Right lobe of liver (tissue), 6 donors: ENCODE measurements around the gene SLC7A14. TPM values are rescaled to one million over a fixed set of nuclear protein-coding genes. Genes with fewer than 3 reads are reported as not detected.

Experiments used
- ATAC-seq, 4 donors: fragments of 200-7000 bp; cut with Tn5 transposase; one replicate each; pipeline ENCODE4 v1.9.1; 2020; ENCODE audit warnings: mild to moderate bottlenecking in 4 of 4, moderate library complexity in 4 of 4
- DNase-seq, 3 donors: peaks; one replicate each; pipeline ENCODE4 v3.0.0-alpha.2; 2020
- H3K27ac ChIP-seq, 3 donors: fragments of 200-600 bp; one replicate each; pipeline ENCODE4 v1.8.0; 2022
- H3K27me3 ChIP-seq, 2 donors: fragments of 200-600 bp; one replicate each; pipeline ENCODE4 v1.8.0; 2022
- H3K36me3 ChIP-seq, 4 donors: fragments of 200-600 bp; sonication (generic) in 1 of 4; one replicate each; pipeline versions ENCODE4 v1.5.1 to v1.8.0; 2017 to 2022; ENCODE audit warnings: control low read depth in 1 of 4
- H3K4me1 ChIP-seq, 4 donors: fragments of 200-600 bp; sonication (generic) in 1 of 4; one replicate each; pipeline versions ENCODE4 v1.5.1 to v1.8.0; 2017 to 2022; ENCODE audit warnings: control low read depth in 1 of 4
- H3K4me3 ChIP-seq, 3 donors: fragments of 200-600 bp; one replicate each; pipeline ENCODE4 v1.8.0; 2022
- H3K9me3 ChIP-seq, 4 donors: fragments of 200-600 bp; sonication (generic) in 1 of 4; one replicate each; pipeline versions ENCODE4 v1.5.1 to v1.8.0; 2017 to 2022; ENCODE audit warnings: control low read depth in 1 of 4
- POLR2A ChIP-seq: fragments of 450-650 bp; IDR thresholded peaks from one replicate; pipeline ENCODE4 v1.6.1; 2017; ENCODE audit warnings: antibody characterized with exemption, mild to moderate bottlenecking
- WGBS: methylation state at CpG from one replicate; pipeline ENCODE4 v1.1.6; 2018; ENCODE audit warnings: low coverage, low lambda C conversion rate; ENCODE audit not compliant: insufficient coverage; ENCODE audit errors: missing lambda C conversion rate; 5-methylcytosine and 5-hydroxymethylcytosine counted together
- intact Hi-C, 2 donors: fragments of 100-400 bp; cut with DNase I; formaldehyde crosslinking; loops; one replicate each; pipeline versions ENCODE4 v1.11.2 to v1.14.1; 2022
- total RNA-seq, 6 experiments: library from RNA; depleted of rRNA in 2 of 6; stranded (reverse); fragments of >200 nt in 2 of 6; fragmentation: NEBNext Ultra II Directional in 3 of 6; extraction: Animal tissue kit (Norgen Biotek cat#: 25700) in 3 of 6; gene quantifications; one replicate each; pipeline versions ENCODE4 v1.1.0 to v1.2.4, GENCODE V29; 2016 to 2023
- TF ChIP-seq, protein P1 (sequence below), 4 donors: fragments of 200-600 bp in 3 of 4; fragments of 450-650 bp in 1 of 4; IDR thresholded peaks; one replicate each; pipeline versions ENCODE4 v1.5.1 to v1.8.0; 2016 to 2022; ENCODE audit warnings: antibody characterized with exemption in 4 of 4, mild to moderate bottlenecking in 2 of 4
- donor health status: DM: no; HTN: yes; CAD: no.
- donor health status: DM: no; HTN: no; CAD: no.
- donor health status: DM: no; HTN: no; CAD: no.
- donor health status: DM: no; HTN: yes; CAD: no.
- donor health status: DM: no; HTN: yes; CAD: no.

Gene SLC7A14
- total RNA-seq, 6 experiments from 2014 or later = 0.05 to 0.11 TPM; not detected in 4

GRCh38 chr3:170448584-170448983 is 137.3 kb downstream of the SLC7A14 start:
- no peak for DNase-seq
- no peaks in the 10 kb centered on the region for H3K36me3 ChIP-seq
- ATAC-seq = no peak

DNA sequence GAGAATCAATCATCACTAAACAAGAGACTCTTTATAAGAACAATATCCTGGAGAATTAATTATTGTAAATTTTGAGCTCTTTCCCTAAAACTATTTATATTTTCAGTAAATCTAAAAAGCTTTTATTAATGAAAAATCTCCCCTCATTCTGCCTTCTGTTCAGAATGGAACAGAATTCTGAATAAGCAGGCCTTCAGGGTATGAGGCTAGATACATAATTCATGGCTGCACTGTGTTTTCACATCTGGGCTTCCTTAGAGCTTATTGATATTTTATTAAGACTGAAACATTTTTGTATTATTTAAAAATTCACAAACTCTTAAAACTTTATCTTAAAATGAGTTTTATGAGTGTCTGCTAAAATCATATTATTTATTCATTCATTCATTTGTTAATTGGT is 142.4 kb downstream of the SLC7A14 start:
- Histone ChIP-seq H3K27me3 (no peaks in the 10 kb centered on the region), H3K9me3 (no peaks in the 10 kb centered on the region), H3K36me3 (no peaks in the 10 kb centered on the region), H3K4me1 (no peaks in the 10 kb centered on the region), H3K27ac (no peak overlapping the region), H3K4me3 (no peak overlapping the region)
- intact Hi-C loops = no loop called here
- DNase-seq (no peak), ATAC-seq (no peak)
- TF ChIP-seq, protein P1, sequence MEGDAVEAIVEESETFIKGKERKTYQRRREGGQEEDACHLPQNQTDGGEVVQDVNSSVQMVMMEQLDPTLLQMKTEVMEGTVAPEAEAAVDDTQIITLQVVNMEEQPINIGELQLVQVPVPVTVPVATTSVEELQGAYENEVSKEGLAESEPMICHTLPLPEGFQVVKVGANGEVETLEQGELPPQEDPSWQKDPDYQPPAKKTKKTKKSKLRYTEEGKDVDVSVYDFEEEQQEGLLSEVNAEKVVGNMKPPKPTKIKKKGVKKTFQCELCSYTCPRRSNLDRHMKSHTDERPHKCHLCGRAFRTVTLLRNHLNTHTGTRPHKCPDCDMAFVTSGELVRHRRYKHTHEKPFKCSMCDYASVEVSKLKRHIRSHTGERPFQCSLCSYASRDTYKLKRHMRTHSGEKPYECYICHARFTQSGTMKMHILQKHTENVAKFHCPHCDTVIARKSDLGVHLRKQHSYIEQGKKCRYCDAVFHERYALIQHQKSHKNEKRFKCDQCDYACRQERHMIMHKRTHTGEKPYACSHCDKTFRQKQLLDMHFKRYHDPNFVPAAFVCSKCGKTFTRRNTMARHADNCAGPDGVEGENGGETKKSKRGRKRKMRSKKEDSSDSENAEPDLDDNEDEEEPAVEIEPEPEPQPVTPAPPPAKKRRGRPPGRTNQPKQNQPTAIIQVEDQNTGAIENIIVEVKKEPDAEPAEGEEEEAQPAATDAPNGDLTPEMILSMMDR (IDR thresholded peaks at IDR 0.05) = no peak
- TF ChIP-seq POLR2A = no peak

More at GRCh38 chr3:170448584-170448983, 137.3 kb downstream of the SLC7A14 start:
- H3K27me3 ChIP-seq = no peaks in the 10 kb centered on the region
- no peak for TF ChIP-seq POLR2A
- TF ChIP-seq, protein P1 (IDR thresholded peaks at IDR 0.05) = no peak
- no peak overlapping the region for H3K4me3 ChIP-seq
- H3K4me1 ChIP-seq = no peaks in the 10 kb centered on the region
- no peaks in the 10 kb centered on the region for H3K9me3 ChIP-seq
- H3K27ac ChIP-seq = no peak overlapping the region
- intact Hi-C loops = no loop called here
- WGBS = 88% methylated on average over 3 of the region's 3 CpGs

DNA sequence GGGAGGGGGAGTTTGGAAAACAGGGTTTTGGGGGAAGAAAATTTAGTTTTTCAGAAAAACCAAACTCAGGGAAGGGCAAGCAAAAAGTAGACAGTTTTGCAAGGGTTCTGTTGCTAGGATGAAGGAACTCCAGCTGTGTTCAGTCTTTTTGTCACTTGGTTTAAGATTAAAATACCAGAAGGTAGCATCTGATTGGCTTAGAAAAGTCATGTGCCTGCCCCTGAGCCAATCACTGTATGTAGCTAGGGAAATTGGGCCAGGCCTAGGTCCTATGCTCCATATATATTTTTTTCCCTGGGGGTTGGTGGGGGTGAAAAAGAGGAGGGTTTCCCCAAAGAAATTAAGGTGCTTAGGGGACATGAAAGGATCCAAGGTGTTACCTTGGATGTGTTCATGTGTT is 142.9 kb downstream of the SLC7A14 start:
- ATAC-seq = no peak
- no peaks in the 10 kb centered on the region for H3K4me1 ChIP-seq
- no peaks in the 10 kb centered on the region for H3K9me3 ChIP-seq
- no peaks in the 10 kb centered on the region for H3K27me3 ChIP-seq
- DNase-seq = no peak
- H3K36me3 ChIP-seq = no peaks in the 10 kb centered on the region
- TF ChIP-seq, protein P1 (IDR thresholded peaks at IDR 0.05) = no peak
- no peak for TF ChIP-seq POLR2A
- intact Hi-C loops = no loop called here
- H3K27ac ChIP-seq = no peak overlapping the region
- no peak overlapping the region for H3K4me3 ChIP-seq

- WGBS = 75% methylated on average over 3 of the region's 4 CpGs
- Histone ChIP-seq H3K4me1 (no peaks in the 10 kb centered on the region), H3K36me3 (no peaks in the 10 kb centered on the region), H3K27ac (no peak overlapping the region), H3K4me3 (no peak overlapping the region), H3K9me3 (no peaks in the 10 kb centered on the region), H3K27me3 (no peaks in the 10 kb centered on the region)
- ATAC-seq (no peak), DNase-seq (no peak)
- TF ChIP-seq POLR2A = no peak
- TF ChIP-seq, protein P1 (IDR thresholded peaks at IDR 0.05) = no peak
- intact Hi-C loops = no loop called here
These were observed 144.5 kb downstream of the SLC7A14 start for GRCh38 chr3:170441412-170441811.

GRCh38 chr3:170440344-170440743 is 145.5 kb downstream of the SLC7A14 start:
- intact Hi-C loops = no loop called here
- no peaks in the 10 kb centered on the region for H3K27me3 ChIP-seq
- H3K9me3 ChIP-seq = no peaks in the 10 kb centered on the region
- ATAC-seq (peak in 1 of 4 donors; percentile 91), DNase-seq (no peak)
- WGBS = 88% methylated on average over 2 of the region's 2 CpGs
- TF ChIP-seq, protein P1 (IDR thresholded peaks at IDR 0.05) = no peak
- no peak for TF ChIP-seq POLR2A
- H3K36me3 ChIP-seq = no peaks in the 10 kb centered on the region
- no peak overlapping the region for H3K27ac ChIP-seq
- H3K4me1 ChIP-seq = no peaks in the 10 kb centered on the region
- H3K4me3 ChIP-seq = no peak overlapping the region
